Stimulated activated CD8-positive, alpha-beta memory T cell treated with anti-CD3 and anti-CD28 coated beads, Interleukin-15, amount 100 ng/mL, for 4 hours (primary cell): ENCODE results near the gene MARCHF2.
"Not testable (repeated sequence)": the region's sequence is repeated elsewhere in the genome, so short reads cannot be mapped to it uniquely, and the experiment has no call there.

ENCODE experiments used
- DNase-seq, 2 donors: peaks; one replicate each; pipeline ENCODE4 v3.0.0-alpha.2; 2020; ENCODE audit warnings: low read depth in 2 of 2

Gene MARCHF2

GRCh38 chr19:8410718-8411117, 2.4 kb upstream of the MARCHF2 start:
- not testable (repeated sequence) for DNase-seq

GRCh38 chr19:8413629-8413995, 507 bp downstream of the MARCHF2 start:
- no peak for DNase-seq

- no peak for DNase-seq
Observed at GRCh38 chr19:8416796-8417195, 3.7 kb downstream of the MARCHF2 start.

- DNase-seq, result no peak
Observed at GRCh38 chr19:8421484-8422461, 8.7 kb downstream of the MARCHF2 start.

- no peak for DNase-seq
Observed at GRCh38 chr19:8423817-8424223, 10.7 kb downstream of the MARCHF2 start.

- not testable (repeated sequence) for DNase-seq
Observed at GRCh38 chr19:8425331-8425730, 12.2 kb downstream of the MARCHF2 start.

- no peak for DNase-seq
Observed at GRCh38 chr19:8426283-8426682, 13.2 kb downstream of the MARCHF2 start.

- no peak for DNase-seq
Observed at GRCh38 chr19:8429044-8429443, 15.9 kb downstream of the MARCHF2 start.

- no peak for DNase-seq
Observed at GRCh38 chr19:8429826-8430225, 16.7 kb downstream of the MARCHF2 start.

GRCh38 chr19:8430650-8431049, 17.5 kb downstream of the MARCHF2 start:
- no peak for DNase-seq

GRCh38 chr19:8438236-8438635, 25.1 kb downstream of the MARCHF2 start:
- no peak for DNase-seq

GRCh38 chr19:8441725-8442544, 28.8 kb downstream of the MARCHF2 start:
- DNase-seq, result no peak

GRCh38 chr19:8444140-8444676, 31.1 kb downstream of the MARCHF2 start:
- not testable (repeated sequence) for DNase-seq

- peak; percentile 100 for DNase-seq
Observed at GRCh38 chr19:8444677-8445487, 31.8 kb downstream of the MARCHF2 start, which contains the start of gene HNRNPM. TSS of gene HNRNPM (plus strand) at chr19:8444975. CDS start at chr19:8444999, 24 bp downstream.

GRCh38 chr19:8445488-8446001, 32.4 kb downstream of the MARCHF2 start:
- peak in 1 of 2 donors; percentile 8 for DNase-seq

- no peak for DNase-seq
Observed at GRCh38 chr19:8446061-8446709, 33.1 kb downstream of the MARCHF2 start.

GRCh38 chr19:8449830-8450229, 36.7 kb downstream of the MARCHF2 start:
- DNase-seq, result no peak

GRCh38 chr19:8451377-8451776, 38.3 kb downstream of the MARCHF2 start:
- no peak for DNase-seq

GRCh38 chr19:8451885-8452284, 38.8 kb downstream of the MARCHF2 start:
- DNase-seq, result no peak

- DNase-seq, result no peak
Observed at GRCh38 chr19:8452446-8453123, 39.5 kb downstream of the MARCHF2 start.
